Activated T-helper 1 cell treated with anti-CD3 and anti-CD28 coated beads, Interleukin-12 subunit alpha, Interleukin-12 subunit beta, Interleukin-2, Interleukin-4 antibody, amounts not matched to agents 30 ng/mL and 10 ng/mL and 1 ng/mL, durations not matched to agents 14 hours and 24 hours and 36 hours (primary cell): ENCODE results near the gene CLEC16A. TPM values are rescaled to one million over a fixed set of nuclear protein-coding genes. Genes with fewer than 3 reads are reported as not detected.

Source experiments
- DNase-seq: peaks from one replicate; pipeline ENCODE4 v3.0.0; 2021; ENCODE audit warnings: low spot score
- H3K27ac Mint-ChIP-seq: one replicate; pipeline ENCODE4 v1.8.0; 2021; ENCODE audit warnings: mild to moderate bottlenecking, mixed read lengths
- H3K27me3 Mint-ChIP-seq: one replicate; pipeline ENCODE4 v1.8.0; 2022; ENCODE audit warnings: mild to moderate bottlenecking, moderate library complexity, mixed read lengths; ENCODE audit not compliant: insufficient read depth
- H3K36me3 Mint-ChIP-seq: one replicate; pipeline ENCODE4 v1.8.0; 2021; ENCODE audit warnings: low read depth, mixed read lengths
- H3K4me1 Mint-ChIP-seq: one replicate; pipeline ENCODE4 v1.8.0; 2021; ENCODE audit warnings: low read depth, mixed read lengths
- H3K4me3 Mint-ChIP-seq: one replicate; pipeline ENCODE4 v1.8.0; 2021; ENCODE audit warnings: mild to moderate bottlenecking, moderate library complexity, mixed read lengths
- H3K9me3 Mint-ChIP-seq: one replicate; pipeline ENCODE4 v1.8.0; 2021; ENCODE audit warnings: mixed read lengths
- intact Hi-C: fragments of 100-400 bp; cut with micrococcal nuclease; formaldehyde crosslinking; loops from one replicate; pipeline ENCODE4 v1.15.1; 2024
- total RNA-seq: library from RNA; stranded (reverse); gene quantifications from 2 replicates; pipeline ENCODE4 v1.2.3, GENCODE V29; 2022

The CLEC16A gene
- total RNA-seq, 1 donor from 2014 or later, result 37.4 TPM

DNA sequence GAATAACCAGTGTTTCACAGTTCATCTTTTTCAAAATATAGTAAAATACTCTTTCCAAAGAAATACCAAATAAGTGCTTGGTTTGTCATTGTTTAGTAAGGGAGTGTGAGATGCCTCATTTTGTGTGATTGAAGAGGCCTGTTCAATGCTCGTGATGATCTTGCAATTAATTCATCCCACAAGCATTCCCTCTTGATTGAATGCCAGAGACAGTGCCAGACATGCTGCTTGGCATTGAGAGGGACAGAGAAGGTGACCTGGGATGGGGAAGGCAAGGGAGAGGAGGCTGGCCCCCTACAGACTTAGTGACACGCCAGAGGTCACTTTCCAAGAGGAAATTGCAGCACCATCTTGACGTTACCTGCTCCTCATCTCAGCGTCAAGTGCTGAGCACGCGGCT lies 49.3 kb downstream of the CLEC16A start:
- Mint-ChIP-seq H3K4me3 (no peak overlapping the region), H3K4me1 (peaks cover 97% of the 10 kb centered on the region), H3K36me3 (peaks cover 52% of the 10 kb centered on the region), H3K27ac (no peak overlapping the region), H3K27me3 (peaks cover 2% of the 10 kb centered on the region), H3K9me3 (no peaks in the 10 kb centered on the region)
- DNase-seq, result no peak
- intact Hi-C loops, result no loop called here

DNA sequence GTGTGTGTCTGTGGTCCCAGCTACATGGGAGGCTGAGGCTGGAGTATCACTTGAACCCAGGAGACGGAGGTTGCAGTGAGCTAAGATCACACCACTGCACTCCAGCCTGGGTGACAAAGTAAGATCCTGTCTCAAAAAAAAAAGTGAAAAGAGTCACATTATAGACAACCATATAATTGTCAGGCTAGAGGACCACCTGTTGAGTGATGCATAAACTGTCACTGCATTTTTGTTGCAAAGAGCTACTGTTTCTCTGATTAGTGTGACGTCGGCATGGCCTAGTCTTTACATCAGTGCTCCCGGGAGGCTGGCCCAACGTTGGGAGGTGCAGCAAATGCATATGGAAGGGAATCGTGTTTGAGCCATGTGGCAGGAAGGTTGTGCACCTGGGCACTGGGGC lies 50.2 kb downstream of the CLEC16A start:
- Mint-ChIP-seq H3K27me3 (peaks cover 2% of the 10 kb centered on the region), H3K4me3 (no peak overlapping the region), H3K9me3 (no peaks in the 10 kb centered on the region), H3K36me3 (peaks cover 52% of the 10 kb centered on the region), H3K4me1 (peaks cover 89% of the 10 kb centered on the region), H3K27ac (peak overlapping the region; percentile 32)
- no peak for DNase-seq
- intact Hi-C loops, result no loop called here

DNA sequence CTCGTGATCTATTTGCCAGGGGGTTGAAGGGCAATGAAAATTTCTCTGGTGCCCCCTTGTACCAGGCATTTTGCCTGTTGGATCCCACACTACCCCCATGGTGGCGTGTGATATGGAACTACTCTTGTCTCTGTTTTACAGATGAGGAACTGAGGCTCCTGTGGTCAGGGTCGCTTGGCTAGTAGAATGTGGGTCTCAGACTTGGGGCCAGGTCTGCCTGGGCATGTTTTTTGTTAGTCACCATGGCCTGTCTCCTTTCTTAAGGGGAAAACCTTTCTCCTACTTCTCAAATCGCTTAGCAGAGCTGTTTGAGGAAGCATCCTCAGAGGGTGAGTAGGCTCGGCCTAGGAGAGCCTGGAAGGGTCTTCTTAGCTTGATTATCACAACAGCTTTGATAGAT lies 51.2 kb downstream of the CLEC16A start:
- DNase-seq, result no peak
- H3K4me1 Mint-ChIP-seq, result peaks cover 79% of the 10 kb centered on the region
- H3K27ac Mint-ChIP-seq, result no peak overlapping the region
- intact Hi-C loops, result no loop called here
- no peak overlapping the region for H3K4me3 Mint-ChIP-seq
- peaks cover 2% of the 10 kb centered on the region for H3K27me3 Mint-ChIP-seq
- H3K36me3 Mint-ChIP-seq, result peaks cover 56% of the 10 kb centered on the region
- H3K9me3 Mint-ChIP-seq, result no peaks in the 10 kb centered on the region

DNA sequence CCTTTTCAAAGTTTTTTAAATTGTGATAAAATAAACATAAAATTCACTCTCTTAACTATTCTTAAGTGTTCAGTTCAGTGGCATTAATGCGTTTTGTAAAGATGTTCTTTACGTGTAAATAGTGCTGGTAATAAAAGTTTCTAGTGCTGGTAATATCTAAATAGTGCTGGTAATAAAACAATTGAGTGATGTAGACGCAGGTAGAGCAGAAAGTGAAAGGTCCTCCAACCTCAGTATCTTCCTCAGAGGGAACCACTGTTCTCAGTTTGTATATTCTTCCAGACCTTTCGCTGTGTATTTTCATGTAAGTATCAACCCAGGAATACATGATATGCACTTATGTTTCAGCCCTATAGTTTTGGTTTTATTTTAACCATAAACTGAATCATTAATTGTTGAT lies 53.1 kb downstream of the CLEC16A start:
- H3K36me3 Mint-ChIP-seq, result peaks cover 43% of the 10 kb centered on the region
- peaks cover 66% of the 10 kb centered on the region for H3K4me1 Mint-ChIP-seq
- H3K27me3 Mint-ChIP-seq, result peaks cover 2% of the 10 kb centered on the region
- H3K9me3 Mint-ChIP-seq, result no peaks in the 10 kb centered on the region
- intact Hi-C loops, result no loop called here
- DNase-seq, result no peak
- peak overlapping the region; percentile 21 for H3K27ac Mint-ChIP-seq
- no peak overlapping the region for H3K4me3 Mint-ChIP-seq

DNA sequence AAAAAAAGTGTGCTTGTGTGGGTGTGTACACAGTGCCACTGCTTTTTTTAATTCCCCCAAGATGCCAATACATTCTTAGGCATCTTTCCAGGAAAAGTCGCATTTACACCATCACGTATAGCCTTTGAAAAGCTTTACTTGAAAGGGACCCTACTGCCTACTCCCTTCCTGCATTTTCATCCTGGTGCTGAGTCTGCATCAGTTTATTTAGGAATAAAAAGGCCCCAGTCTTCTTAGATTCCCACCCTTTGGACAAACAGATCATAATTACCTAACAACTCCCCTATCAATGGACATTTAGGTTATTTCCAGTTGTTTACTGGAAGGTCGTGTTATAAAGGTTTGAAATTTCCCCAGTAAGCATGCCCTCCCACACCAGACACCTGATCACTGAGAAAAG lies 54.9 kb downstream of the CLEC16A start:
- DNase-seq, result no peak
- intact Hi-C loops, result no loop called here
- Mint-ChIP-seq H3K9me3 (no peaks in the 10 kb centered on the region), H3K27me3 (peaks cover 2% of the 10 kb centered on the region), H3K4me1 (peaks cover 58% of the 10 kb centered on the region), H3K27ac (no peak overlapping the region), H3K4me3 (no peak overlapping the region), H3K36me3 (peaks cover 47% of the 10 kb centered on the region)

DNA sequence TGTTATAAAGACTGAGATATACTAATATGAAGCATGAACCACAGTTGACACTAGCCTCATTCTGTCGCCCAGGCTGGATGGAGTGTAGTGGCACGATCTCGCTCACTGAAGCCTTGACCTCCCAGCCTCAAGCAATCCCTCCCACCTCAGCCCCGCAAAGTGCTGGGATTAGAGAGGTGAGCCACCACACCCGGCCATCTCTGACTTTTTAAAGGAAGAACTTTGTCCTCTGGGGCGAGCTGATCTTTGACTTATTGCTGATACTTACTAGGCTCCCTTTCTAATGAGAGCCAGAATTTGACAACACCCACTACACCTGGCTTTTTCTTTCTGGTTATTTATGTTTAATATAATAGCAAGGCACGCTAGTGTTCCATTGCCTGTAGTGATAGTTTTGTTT lies 57.2 kb downstream of the CLEC16A start:
- Mint-ChIP-seq H3K27me3 (peaks cover 2% of the 10 kb centered on the region), H3K4me1 (peaks cover 58% of the 10 kb centered on the region), H3K27ac (no peak overlapping the region), H3K36me3 (peaks cover 43% of the 10 kb centered on the region), H3K4me3 (no peak overlapping the region), H3K9me3 (no peaks in the 10 kb centered on the region)
- intact Hi-C loops, result no loop called here
- DNase-seq, result no peak

DNA sequence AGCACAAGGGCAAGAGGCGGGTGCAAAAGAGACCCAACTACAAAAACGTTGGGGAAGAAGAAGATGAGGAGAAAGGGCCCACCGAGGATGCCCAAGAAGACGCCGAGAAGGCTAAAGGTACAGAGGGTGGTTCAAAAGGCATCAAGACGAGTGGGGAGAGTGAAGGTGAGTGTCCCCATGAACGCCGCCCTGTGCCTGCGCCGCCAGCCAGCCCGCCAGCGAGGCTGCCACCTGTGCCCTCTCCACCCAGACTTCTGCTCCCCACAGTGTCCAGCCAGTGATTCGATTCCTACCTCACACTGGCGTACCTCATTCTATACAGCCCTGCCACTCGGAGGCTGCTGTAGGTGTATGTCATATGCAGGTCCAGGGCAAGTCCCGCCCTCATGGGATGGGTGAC lies 58.8 kb downstream of the CLEC16A start:
- H3K27me3 Mint-ChIP-seq, result peaks cover 2% of the 10 kb centered on the region
- peaks cover 53% of the 10 kb centered on the region for H3K4me1 Mint-ChIP-seq
- intact Hi-C loops, result no loop called here
- DNase-seq, result no peak
- H3K27ac Mint-ChIP-seq, result no peak overlapping the region
- no peak overlapping the region for H3K4me3 Mint-ChIP-seq
- peaks cover 36% of the 10 kb centered on the region for H3K36me3 Mint-ChIP-seq
- H3K9me3 Mint-ChIP-seq, result no peaks in the 10 kb centered on the region

DNA sequence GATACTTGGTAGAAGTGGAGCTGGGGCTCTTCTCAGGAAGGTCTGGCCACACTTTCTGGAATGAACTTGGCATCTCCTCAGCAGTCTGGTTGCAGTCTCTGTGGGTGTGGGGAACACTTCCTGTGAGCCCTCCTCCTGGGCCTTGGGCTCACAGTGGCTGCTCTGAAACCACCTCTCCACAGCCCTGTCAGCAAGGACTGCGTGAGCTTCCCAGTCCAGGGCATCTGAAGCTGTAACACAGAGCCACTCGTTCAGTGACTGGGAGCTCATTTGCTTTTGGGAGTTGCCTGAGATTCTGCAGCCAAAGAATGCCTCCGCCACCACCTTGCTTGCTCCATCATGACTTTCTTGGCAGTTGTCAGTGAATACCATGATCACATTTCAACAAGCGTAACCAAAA lies 60.0 kb downstream of the CLEC16A start:
- H3K27me3 Mint-ChIP-seq, result no peaks in the 10 kb centered on the region
- DNase-seq, result no peak
- no peak overlapping the region for H3K4me3 Mint-ChIP-seq
- peaks cover 39% of the 10 kb centered on the region for H3K36me3 Mint-ChIP-seq
- H3K4me1 Mint-ChIP-seq, result peaks cover 46% of the 10 kb centered on the region
- intact Hi-C loops, result no loop called here
- no peaks in the 10 kb centered on the region for H3K9me3 Mint-ChIP-seq
- no peak overlapping the region for H3K27ac Mint-ChIP-seq

DNA sequence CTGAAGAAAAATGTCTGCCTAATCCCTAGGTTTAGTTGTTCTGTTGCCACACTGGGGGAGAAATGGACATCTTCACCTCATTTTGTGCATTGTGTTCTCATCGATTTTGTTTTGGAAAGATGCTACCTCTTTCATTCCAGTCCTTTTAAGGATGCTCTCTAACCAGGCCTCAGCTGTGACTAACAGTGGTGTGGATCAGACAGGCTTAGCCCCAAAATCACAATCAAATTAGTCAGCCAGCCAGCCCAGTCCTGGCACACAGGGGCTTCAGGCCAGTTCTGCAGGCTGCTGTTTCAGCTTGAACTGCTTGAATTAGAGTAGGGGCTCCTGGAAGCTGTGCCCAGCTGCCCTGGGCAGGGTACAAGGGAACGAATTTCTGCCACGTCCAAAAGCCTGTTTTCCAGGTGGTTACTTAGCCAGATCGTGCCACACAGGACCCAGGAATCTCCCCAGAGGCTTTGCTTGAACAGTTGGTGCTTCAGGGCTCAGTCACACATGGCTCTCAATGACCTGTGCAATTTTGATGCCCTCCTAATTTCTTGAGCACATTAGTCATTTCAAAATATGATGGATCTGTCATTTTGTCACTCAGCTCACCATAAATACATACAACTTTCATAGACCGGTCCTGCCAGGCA lies 60.7 kb downstream of the CLEC16A start:
- DNase-seq, result no peak
- H3K4me3 Mint-ChIP-seq, result no peak overlapping the region
- peak overlapping the region; percentile 29 for H3K27ac Mint-ChIP-seq
- peaks cover 37% of the 10 kb centered on the region for H3K36me3 Mint-ChIP-seq
- no peaks in the 10 kb centered on the region for H3K9me3 Mint-ChIP-seq
- intact Hi-C loops, result no loop called here
- H3K27me3 Mint-ChIP-seq, result no peaks in the 10 kb centered on the region
- peaks cover 46% of the 10 kb centered on the region for H3K4me1 Mint-ChIP-seq

DNA sequence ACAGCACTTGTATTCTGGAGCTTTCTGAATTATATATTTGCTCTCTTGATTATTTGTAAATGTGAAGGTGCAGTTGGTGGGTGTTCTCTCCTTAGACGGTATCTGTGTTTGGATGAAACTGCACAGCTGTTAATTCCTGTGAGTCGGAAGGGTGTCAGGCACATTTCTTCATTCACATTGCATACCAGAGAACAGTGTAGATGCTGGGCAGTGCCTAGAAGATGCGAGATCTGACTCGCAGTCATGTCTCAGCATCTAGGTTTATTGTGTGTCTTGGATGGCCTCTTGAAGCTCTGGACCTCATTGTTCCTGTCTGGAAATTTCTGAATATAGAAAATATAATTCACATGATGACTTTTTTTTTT lies 61.2 kb downstream of the CLEC16A start:
- Mint-ChIP-seq H3K9me3 (no peaks in the 10 kb centered on the region), H3K4me3 (no peak overlapping the region), H3K27ac (peak overlapping the region; percentile 3), H3K4me1 (peaks cover 49% of the 10 kb centered on the region), H3K27me3 (no peaks in the 10 kb centered on the region), H3K36me3 (peaks cover 37% of the 10 kb centered on the region)
- no peak for DNase-seq
- intact Hi-C loops, result no loop called here

DNA sequence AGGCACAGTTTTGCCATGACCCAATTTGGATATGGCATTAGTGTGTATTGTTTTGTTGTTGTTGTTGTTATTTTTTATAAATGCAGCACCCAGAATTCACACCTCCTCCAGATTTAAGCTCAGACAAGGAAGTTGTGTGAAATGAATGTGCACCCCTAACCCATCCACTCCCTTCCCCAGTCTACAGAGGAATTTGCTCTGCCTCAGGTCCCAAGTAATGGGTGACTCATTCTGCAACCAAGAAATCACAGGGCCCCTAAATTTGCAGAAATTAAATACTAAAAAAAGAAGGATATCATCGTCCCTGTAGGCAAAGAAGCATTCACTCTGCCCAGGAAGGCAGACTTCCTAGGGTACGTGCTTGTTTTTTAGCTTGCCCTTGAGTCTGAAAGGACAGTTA lies 62.3 kb downstream of the CLEC16A start:
- H3K27ac Mint-ChIP-seq, result no peak overlapping the region
- peaks cover 59% of the 10 kb centered on the region for H3K4me1 Mint-ChIP-seq
- no peaks in the 10 kb centered on the region for H3K27me3 Mint-ChIP-seq
- no peak for DNase-seq
- intact Hi-C loops, result no loop called here
- H3K4me3 Mint-ChIP-seq, result no peak overlapping the region
- no peaks in the 10 kb centered on the region for H3K9me3 Mint-ChIP-seq
- H3K36me3 Mint-ChIP-seq, result peaks cover 45% of the 10 kb centered on the region

DNA sequence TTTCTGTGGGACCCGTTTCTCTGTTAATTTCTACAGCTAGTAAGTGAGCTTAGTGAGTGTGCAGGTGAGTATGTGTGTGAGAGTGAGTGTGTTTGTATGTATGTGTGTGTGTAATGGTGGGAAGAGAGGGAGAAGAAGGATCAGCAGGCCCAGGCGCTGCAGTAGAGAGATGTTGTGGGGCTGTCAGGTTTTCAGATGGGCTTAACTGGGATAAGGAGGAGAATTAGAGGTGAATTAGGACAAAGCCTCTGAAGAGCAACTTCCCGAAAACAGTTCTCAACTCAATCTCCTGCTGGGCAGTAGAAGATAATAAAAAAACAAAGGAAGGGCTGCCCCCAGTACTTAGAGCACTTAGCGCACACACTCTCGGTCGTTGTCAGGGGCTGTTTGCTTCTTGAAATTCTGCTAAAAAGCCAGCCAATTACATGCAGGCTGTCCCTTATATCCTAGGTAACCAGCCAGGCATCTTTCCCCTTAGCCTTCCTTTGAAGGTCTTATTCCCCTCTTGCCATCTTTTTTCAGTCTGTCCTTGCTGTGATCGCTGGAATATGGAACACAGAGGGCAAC lies 63.4 kb downstream of the CLEC16A start:
- Mint-ChIP-seq H3K36me3 (peaks cover 39% of the 10 kb centered on the region), H3K9me3 (no peaks in the 10 kb centered on the region), H3K27ac (no peak overlapping the region), H3K4me1 (peaks cover 50% of the 10 kb centered on the region), H3K27me3 (no peaks in the 10 kb centered on the region), H3K4me3 (no peak overlapping the region)
- intact Hi-C loops, result no loop called here
- DNase-seq, result no peak

DNA sequence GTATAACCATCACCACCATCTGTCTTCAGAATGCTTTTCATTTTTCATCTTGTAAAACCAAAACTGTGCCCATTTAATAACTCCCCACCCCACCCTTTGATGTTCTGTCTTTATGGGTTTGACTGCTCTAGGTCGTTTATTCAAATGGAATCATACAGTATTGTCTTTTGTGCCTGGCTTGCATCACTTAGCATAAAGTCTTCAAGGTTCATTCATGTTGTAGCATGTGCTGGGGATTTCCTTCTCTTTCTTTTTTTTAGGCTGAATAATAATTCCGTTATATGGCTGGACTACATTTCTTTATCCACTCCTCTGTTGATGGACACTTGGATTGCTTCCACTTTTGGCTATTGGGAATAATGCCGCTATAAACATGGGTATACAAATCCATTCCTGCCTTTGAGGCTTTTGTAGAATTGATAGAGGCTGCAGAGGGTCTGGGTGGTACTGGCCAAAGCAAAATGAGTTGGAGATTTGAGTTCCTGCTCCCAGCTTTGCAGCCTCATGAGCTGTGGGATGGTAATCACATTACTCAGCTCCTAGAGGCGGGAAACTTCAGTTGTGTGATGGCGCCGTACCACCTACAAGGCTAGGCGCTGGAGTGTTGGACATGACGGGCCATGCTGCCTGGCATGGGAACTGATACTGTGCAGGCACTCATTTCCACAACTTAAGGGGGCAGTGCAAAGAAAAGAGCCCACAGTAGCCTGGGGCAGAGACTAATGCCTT lies 64.8 kb downstream of the CLEC16A start:
- intact Hi-C loops, result no loop called here
- Mint-ChIP-seq H3K36me3 (peaks cover 37% of the 10 kb centered on the region), H3K27ac (no peak overlapping the region), H3K27me3 (no peaks in the 10 kb centered on the region), H3K4me1 (peaks cover 47% of the 10 kb centered on the region), H3K4me3 (no peak overlapping the region), H3K9me3 (no peaks in the 10 kb centered on the region)
- no peak for DNase-seq
